Stimulated activated CD8-positive, alpha-beta memory T cell treated with anti-CD3 and anti-CD28 coated beads, Interleukin-4, amount 100 ng/mL, for 1 hour (primary cell): ENCODE measurements around the gene UPK2.
A peak's percentile ranks its signal among the peaks of the same experiment; 100 is the strongest.

Experiments
- DNase-seq, 2 donors: peaks; one replicate each; pipeline ENCODE4 v3.0.0-alpha.2; 2020; ENCODE audit warnings: low read depth in 2 of 2, low spot score in 1 of 2

The UPK2 gene

GRCh38 chr11:118956094-118956846, at the start of gene UPK2:
UPK2 (plus strand) TSS chr11:118956298; CDS start chr11:118956351, 53 bp downstream.
- DNase-seq, result peak; percentile 79 to 82

GRCh38 chr11:118907051-118908042, 48.8 kb upstream of the UPK2 start:
- DNase-seq, result peak; percentile 75 to 78

GRCh38 chr11:118908264-118908663, 47.8 kb upstream of the UPK2 start:
- DNase-seq, result no peak

- DNase-seq, result no peak
Observed at GRCh38 chr11:118908901-118909618, 47.0 kb upstream of the UPK2 start.

GRCh38 chr11:118909619-118910308, 46.3 kb upstream of the UPK2 start:
- DNase-seq, result no peak

- no peak for DNase-seq
Observed at GRCh38 chr11:118910309-118911112, 45.6 kb upstream of the UPK2 start.

GRCh38 chr11:118911113-118911879, 44.8 kb upstream of the UPK2 start:
- no peak for DNase-seq

GRCh38 chr11:118911880-118912741, 44.0 kb upstream of the UPK2 start:
- DNase-seq, result peak; percentile 57 to 69

- DNase-seq, result no peak
Observed at GRCh38 chr11:118912742-118913410, 43.2 kb upstream of the UPK2 start.

- no peak for DNase-seq
Observed at GRCh38 chr11:118913411-118914125, 42.5 kb upstream of the UPK2 start.

GRCh38 chr11:118914178-118914918, 41.8 kb upstream of the UPK2 start:
- peak in 1 of 2 donors; percentile 46 for DNase-seq

- no peak for DNase-seq
Observed at GRCh38 chr11:118914987-118915386, 41.1 kb upstream of the UPK2 start.

- DNase-seq, result no peak
Observed at GRCh38 chr11:118915396-118915795, 40.7 kb upstream of the UPK2 start.

GRCh38 chr11:118915941-118916841, 39.9 kb upstream of the UPK2 start:
- no peak for DNase-seq

GRCh38 chr11:118916842-118917388, 39.2 kb upstream of the UPK2 start:
- no peak for DNase-seq
